GM18511 (cell line): ENCODE measurements around the gene MAP1LC3A.
"Not testable (repeated sequence)": the region's sequence is repeated elsewhere in the genome, so short reads cannot be mapped to it uniquely, and the experiment has no call there.

ENCODE experiments used
- ATAC-seq: cut with Tn5 transposase; IDR thresholded peaks from one replicate; pipeline ENCODE4 v1.9.1; 2021; ENCODE audit warnings: mild to moderate bottlenecking, moderate library complexity; ENCODE audit not compliant: unreplicated experiment

MAP1LC3A gene

GRCh38 chr20:34558320-34559218 is at the start of gene MAP1LC3A:
MAP1LC3A (plus strand) TSS chr20:34558718; CDS start chr20:34558869, 151 bp downstream.
- ATAC-seq = peak; percentile 50

GRCh38 chr20:34510575-34510974 is 47.9 kb upstream of the MAP1LC3A start:
- ATAC-seq = no peak

DNA sequence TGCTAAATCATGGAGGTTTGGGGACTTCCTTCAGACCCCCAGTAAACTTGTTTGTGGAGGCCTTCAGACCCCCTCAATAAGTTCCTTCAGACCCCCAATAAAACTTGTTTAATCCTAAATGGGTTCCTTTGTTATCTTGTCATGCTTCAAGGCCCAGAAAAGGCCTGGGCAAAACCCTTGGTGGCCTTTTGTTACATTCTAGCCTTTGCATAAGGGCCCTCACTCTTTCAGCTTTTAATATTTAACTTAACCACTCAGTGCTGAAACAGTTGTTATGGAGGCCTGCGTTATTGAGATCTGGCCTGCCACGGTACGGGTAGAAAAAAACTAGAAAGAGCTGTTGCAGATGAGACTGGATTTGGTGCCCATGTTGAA is 46.6 kb upstream of the MAP1LC3A start:
- ATAC-seq = no peak

DNA sequence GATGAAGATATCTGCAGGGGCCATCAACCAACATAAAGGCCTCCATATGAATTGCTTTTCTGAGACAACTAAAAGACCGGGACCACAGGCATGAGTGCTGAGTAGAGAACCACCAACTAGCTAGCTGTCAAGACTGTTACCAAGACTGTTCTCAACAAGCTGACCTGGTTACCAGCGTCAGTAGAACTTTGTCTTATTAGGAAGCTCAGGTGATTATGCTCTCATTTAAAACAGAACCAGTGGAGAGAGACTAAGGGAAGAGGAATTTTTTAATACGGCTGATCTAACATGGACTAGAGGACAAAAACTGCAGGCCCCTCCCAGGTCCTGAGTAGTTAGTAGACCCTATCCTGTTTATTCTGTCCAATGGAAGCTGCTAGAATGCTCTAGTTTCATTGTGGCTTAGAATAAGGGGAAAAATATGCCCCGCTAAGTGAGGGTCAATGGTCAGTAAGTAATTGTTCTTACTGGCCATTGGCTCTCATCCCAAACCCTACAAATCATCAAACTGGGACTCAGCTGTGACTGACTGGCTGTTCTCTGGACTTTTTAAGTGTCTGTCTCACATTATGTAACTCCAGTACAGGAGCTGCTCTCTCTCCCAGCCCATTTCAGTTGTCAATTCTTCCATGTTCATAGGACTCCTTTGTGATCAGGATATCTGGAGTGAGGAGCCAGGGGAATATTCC is 46.1 kb upstream of the MAP1LC3A start:
- ATAC-seq = no peak

- no peak for ATAC-seq
These were observed 45.5 kb upstream of the MAP1LC3A start for GRCh38 chr20:34512955-34513419.

GRCh38 chr20:34514034-34514433 is 44.5 kb upstream of the MAP1LC3A start:
- ATAC-seq = not testable (repeated sequence)

GRCh38 chr20:34514897-34515483 is 43.5 kb upstream of the MAP1LC3A start:
- no peak for ATAC-seq

DNA sequence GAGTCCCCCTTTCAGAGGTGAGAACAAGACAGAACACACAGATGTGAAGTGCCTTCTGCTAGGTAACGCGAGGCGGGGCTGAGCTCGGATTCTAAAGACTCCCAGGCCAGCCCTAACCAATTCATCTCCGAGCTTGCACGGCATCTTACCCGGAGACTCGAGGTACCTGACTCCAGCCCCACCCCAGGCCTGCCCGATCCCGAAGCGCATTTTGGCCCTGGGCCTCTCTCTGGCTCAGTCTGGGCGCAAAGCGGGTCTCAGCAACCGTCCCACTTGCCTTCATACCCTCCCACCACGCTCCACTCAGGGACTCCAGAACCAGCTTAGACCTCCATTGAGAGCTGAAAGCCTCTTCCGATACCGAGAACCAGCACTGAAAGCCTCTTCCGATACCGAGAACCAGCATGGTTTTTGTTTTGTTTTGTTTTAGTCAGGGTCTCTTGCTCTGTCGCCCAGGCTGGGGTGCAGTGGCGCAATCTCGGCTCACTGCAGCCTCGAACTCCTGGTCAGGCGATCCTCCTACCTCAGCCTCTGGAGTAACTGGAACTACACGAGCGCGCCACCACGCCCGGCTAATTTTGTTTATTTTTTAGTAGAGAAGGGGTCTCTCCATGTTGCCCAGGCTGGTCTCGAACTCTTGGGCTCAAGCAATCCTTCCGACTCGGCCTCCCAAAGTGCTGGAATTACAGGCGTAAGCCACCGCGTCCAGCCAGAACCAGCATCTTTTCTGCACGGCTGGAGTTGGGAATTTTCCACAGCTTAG is 42.9 kb upstream of the MAP1LC3A start:
- peak; percentile 63 for ATAC-seq

GRCh38 chr20:34516247-34517113 is 42.0 kb upstream of the MAP1LC3A start, which contains the start of gene DYNLRB1:
DYNLRB1 (plus strand) TSS chr20:34516422; CDS start chr20:34516459, 37 bp downstream.
- ATAC-seq = peak; percentile 75

- ATAC-seq = no peak
These were observed 41.4 kb upstream of the MAP1LC3A start for GRCh38 chr20:34517114-34517505.

GRCh38 chr20:34518863-34519262 is 39.7 kb upstream of the MAP1LC3A start:
- ATAC-seq = not testable (repeated sequence)

DNA sequence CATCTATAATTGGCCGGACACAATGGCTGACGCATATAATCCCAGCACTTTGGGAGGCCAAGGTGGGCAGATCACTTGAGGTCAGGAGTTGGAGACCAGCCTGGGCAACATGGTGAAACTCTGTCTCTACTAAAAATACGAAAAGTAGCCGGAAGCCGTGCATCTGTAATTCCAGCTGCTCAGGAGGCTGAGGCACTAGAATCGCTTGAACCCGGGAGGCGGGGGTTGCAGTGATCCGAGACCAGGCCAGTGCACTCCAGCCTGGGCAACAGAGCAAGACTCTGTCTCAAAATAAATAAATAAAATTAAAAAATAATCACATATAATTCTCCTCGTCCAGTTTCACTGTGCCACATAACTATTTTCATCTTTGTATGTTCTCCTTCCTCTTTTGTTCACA is 38.7 kb upstream of the MAP1LC3A start:
- not testable (repeated sequence) for ATAC-seq

GRCh38 chr20:34522969-34523871 is 35.3 kb upstream of the MAP1LC3A start:
- ATAC-seq = no peak

DNA sequence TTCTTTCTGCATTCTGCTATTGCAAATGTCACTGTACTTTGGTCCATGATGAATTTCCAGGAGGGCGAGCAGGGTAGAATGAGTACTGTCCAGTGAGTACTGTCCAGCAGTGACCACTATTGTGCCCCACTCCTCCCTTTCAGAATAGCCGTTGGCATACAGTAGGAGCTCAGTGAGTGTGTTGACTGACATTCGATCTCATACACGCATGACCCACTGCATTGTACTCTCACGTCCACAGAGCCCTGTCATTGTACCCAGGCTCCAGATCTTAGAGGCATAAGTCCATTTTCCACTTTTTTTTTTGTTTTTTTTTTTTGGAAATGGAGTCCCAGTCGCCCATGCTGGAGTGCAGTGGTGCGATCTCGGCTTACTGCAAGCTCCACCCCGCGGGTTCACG is 34.1 kb upstream of the MAP1LC3A start:
- ATAC-seq = no peak

- no peak for ATAC-seq
These were observed 33.2 kb upstream of the MAP1LC3A start for GRCh38 chr20:34525342-34525708.

DNA sequence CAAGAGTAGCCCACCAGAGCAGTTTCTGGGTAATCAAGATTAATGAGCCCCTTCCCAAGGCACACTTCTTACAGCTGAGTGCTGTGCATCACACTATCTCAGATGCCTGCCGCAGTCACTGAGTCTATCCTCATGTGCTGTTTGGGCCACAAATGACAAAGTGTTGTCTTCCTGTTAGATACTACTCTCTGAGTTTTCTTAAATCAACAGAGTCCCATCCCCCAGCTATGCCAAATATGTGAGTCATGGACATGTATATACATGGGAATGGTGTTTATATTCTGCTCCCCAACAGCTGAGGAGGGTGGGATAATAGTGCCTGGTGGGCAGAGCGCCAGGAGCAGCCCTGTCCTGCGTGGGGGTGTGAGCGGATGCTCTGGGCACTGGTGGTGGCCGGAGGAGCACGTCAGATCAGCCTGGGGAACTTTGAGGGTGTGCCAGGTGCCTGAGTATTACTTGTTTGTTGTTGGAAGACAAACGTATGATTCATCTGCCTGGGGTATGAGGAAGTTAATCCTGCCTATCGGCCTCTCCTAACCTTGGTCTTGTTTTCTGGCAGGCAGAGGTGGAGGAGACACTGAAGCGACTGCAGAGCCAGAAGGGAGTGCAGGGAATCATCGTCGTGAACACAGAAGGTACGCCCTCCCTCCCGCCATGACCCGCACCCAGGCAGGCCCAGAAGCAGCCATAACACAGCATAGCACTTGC is 32.7 kb upstream of the MAP1LC3A start:
- ATAC-seq = no peak

DNA sequence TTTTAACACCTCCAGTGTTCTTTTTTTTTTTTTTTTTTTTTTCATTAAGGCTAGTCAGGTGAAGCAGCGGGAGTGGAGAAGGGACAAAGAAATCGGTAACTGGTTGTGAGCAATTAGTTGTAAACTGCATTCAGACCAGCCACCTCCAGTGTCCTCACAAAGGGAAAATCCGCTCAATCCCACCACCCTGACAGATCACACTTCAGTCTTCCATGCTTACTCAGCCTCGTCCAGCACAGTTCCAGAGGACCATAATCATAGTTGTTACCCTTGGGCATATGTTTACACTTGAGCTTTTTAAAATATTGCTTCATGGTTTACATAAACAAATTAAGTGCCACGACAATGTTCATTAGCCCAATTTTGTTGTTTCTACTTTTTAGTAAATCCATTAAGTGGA is 32.1 kb upstream of the MAP1LC3A start:
- ATAC-seq = no peak

GRCh38 chr20:34527016-34527415 is 31.5 kb upstream of the MAP1LC3A start:
- no peak for ATAC-seq
